Tibial nerve (tissue), 4 donors: ENCODE data around the gene RIT1.

ENCODE experiments used
- EP300 ChIP-seq, 2 donors: sonication (generic); formaldehyde crosslinking; IDR thresholded peaks; one replicate each; pipeline ENCODE4 v1.6.1; 2017; ENCODE audit warnings: antibody characterized with exemption in 2 of 2, mild to moderate bottlenecking in 1 of 2
- POLR2A ChIP-seq, 2 donors: fragments of 450-650 bp; IDR thresholded peaks; one replicate each; pipeline ENCODE4 v1.6.1; 2017; ENCODE audit warnings: antibody characterized with exemption in 2 of 2, mild to moderate bottlenecking in 2 of 2, moderate library complexity in 2 of 2
- TF ChIP-seq, protein P1 (sequence below), 5 experiments: fragments of 200-600 bp in 3 of 5; fragments of 450-650 bp in 2 of 5; sonication (generic) in 3 of 5; IDR thresholded peaks; one replicate each; pipeline ENCODE4 v1.5.1; 2016 to 2019; ENCODE audit warnings: antibody characterized with exemption in 5 of 5, mild to moderate bottlenecking in 3 of 5, moderate library complexity in 2 of 5

- TF ChIP-seq, protein P1, sequence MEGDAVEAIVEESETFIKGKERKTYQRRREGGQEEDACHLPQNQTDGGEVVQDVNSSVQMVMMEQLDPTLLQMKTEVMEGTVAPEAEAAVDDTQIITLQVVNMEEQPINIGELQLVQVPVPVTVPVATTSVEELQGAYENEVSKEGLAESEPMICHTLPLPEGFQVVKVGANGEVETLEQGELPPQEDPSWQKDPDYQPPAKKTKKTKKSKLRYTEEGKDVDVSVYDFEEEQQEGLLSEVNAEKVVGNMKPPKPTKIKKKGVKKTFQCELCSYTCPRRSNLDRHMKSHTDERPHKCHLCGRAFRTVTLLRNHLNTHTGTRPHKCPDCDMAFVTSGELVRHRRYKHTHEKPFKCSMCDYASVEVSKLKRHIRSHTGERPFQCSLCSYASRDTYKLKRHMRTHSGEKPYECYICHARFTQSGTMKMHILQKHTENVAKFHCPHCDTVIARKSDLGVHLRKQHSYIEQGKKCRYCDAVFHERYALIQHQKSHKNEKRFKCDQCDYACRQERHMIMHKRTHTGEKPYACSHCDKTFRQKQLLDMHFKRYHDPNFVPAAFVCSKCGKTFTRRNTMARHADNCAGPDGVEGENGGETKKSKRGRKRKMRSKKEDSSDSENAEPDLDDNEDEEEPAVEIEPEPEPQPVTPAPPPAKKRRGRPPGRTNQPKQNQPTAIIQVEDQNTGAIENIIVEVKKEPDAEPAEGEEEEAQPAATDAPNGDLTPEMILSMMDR (IDR thresholded peaks at IDR 0.05), result no peak
- no peak for TF ChIP-seq POLR2A (IDR thresholded peaks at IDR 0.05)
- no peak for TF ChIP-seq EP300 (IDR thresholded peaks at IDR 0.05)
These were observed 21.6 kb downstream of the RIT1 start for GRCh38 chr1:155889566-155889965.
